Endodermal cell (in vitro differentiated cells): ENCODE measurements around the gene TMEM202. TPM values are rescaled to one million over a fixed set of nuclear protein-coding genes. Genes with fewer than 3 reads are reported as not detected.
"Not testable (repeated sequence)": the region's sequence is repeated elsewhere in the genome, so short reads cannot be mapped to it uniquely, and the experiment has no call there.

Experiments
- DNase-seq: peaks from one replicate; pipeline ENCODE4 v3.0.0-alpha.2; 2017
- H3K27ac ChIP-seq: 2 replicates; pipeline ENCODE4 v1.5.1; 2013; ENCODE audit warnings: mild to moderate bottlenecking, low read depth, low read length, moderate library complexity
- H3K27me3 ChIP-seq: 2 replicates; pipeline ENCODE4 v1.6.1; 2013; ENCODE audit warnings: mild to moderate bottlenecking, low read length, moderate library complexity; ENCODE audit not compliant: insufficient read depth, control insufficient read depth, poor library complexity, severe bottlenecking
- H3K36me3 ChIP-seq: 2 replicates; pipeline ENCODE4 v1.7.0; 2013; ENCODE audit warnings: mild to moderate bottlenecking, low read length, moderate library complexity; ENCODE audit not compliant: control insufficient read depth, insufficient read depth
- H3K4me1 ChIP-seq: one replicate; pipeline ENCODE4 v1.7.0; 2013; ENCODE audit warnings: low read length; ENCODE audit not compliant: control insufficient read depth, insufficient read depth
- H3K4me3 ChIP-seq: 2 replicates; pipeline ENCODE4 v1.5.1; 2013; ENCODE audit warnings: mild to moderate bottlenecking, low read length, moderate library complexity
- H3K9ac ChIP-seq: 2 replicates; pipeline ENCODE4 v1.6.1; 2013; ENCODE audit warnings: mild to moderate bottlenecking, low read length, moderate library complexity; ENCODE audit not compliant: poor library complexity, severe bottlenecking; ENCODE audit errors: extremely low read depth
- H3K9me3 ChIP-seq: 2 replicates; pipeline ENCODE4 v1.6.1; 2013; ENCODE audit warnings: mild to moderate bottlenecking, low read length, moderate library complexity; ENCODE audit not compliant: control insufficient read depth
- H3K27ac Mint-ChIP-seq: 2 replicates; pipeline ENCODE4 v1.8.0; 2020; ENCODE audit warnings: mixed read lengths
- H3K27me3 Mint-ChIP-seq: 2 replicates; pipeline ENCODE4 v1.8.0; 2021; ENCODE audit warnings: mild to moderate bottlenecking, mixed read lengths; ENCODE audit not compliant: insufficient read depth
- H3K36me3 Mint-ChIP-seq: 2 replicates; pipeline ENCODE4 v1.8.0; 2020; ENCODE audit warnings: low read depth, mixed read lengths
- H3K4me1 Mint-ChIP-seq: 2 replicates; pipeline ENCODE4 v1.8.0; 2020; ENCODE audit warnings: mixed read lengths
- H3K4me3 Mint-ChIP-seq: 2 replicates; pipeline ENCODE4 v1.8.0; 2020; ENCODE audit warnings: mild to moderate bottlenecking, moderate library complexity, mixed read lengths
- H3K9me3 Mint-ChIP-seq: 2 replicates; pipeline ENCODE4 v1.8.0; 2020; ENCODE audit warnings: mild to moderate bottlenecking, mixed read lengths
- WGBS, 2 experiments: methylation state at CpG; one replicate each; pipeline versions ENCODE4 v1.1.5 to v1.1.7; 2013; ENCODE audit warnings: missing lambda C conversion rate in 2 of 2, mixed read lengths in 1 of 2; ENCODE audit not compliant: insufficient coverage in 1 of 2, insufficient read length in 1 of 2; 5-methylcytosine and 5-hydroxymethylcytosine counted together
- total RNA-seq, 2 donors: library from RNA; stranded (reverse); fragmentation: NEBNext Ultra II Directional in 1 of 2; extraction: Animal tissue kit (Norgen Biotek cat#: 25700) in 1 of 2; gene quantifications; 2 replicates in 1 of 2; 3 replicates in 1 of 2; pipeline ENCODE4 v1.2.1, GENCODE V29; 2021
- TF ChIP-seq, protein P1 (sequence below): fragments of 200-600 bp; sonication (generic); conservative IDR thresholded peaks from 2 replicates; pipeline ENCODE4 v1.5.0; 2021; ENCODE audit warnings: antibody characterized with exemption, mild to moderate bottlenecking

The TMEM202 gene
- total RNA-seq, 2 donors from 2014 or later, result not detected

- H3K9me3 ChIP-seq, result no peaks in the 10 kb centered on the region
- Mint-ChIP-seq H3K4me1 (no peaks in the 10 kb centered on the region), H3K27ac (no peak overlapping the region), H3K27me3 (peaks cover 55% of the 10 kb centered on the region), H3K36me3 (no peaks in the 10 kb centered on the region), H3K4me3 (no peak overlapping the region), H3K9me3 (no peaks in the 10 kb centered on the region)
- no peak overlapping the region for H3K9ac ChIP-seq
- H3K4me1 ChIP-seq, result no peaks in the 10 kb centered on the region
- no peaks in the 10 kb centered on the region for H3K36me3 ChIP-seq
- no peak overlapping the region for H3K4me3 ChIP-seq
- peaks cover 72% of the 10 kb centered on the region for H3K27me3 ChIP-seq
- TF ChIP-seq, protein P1, sequence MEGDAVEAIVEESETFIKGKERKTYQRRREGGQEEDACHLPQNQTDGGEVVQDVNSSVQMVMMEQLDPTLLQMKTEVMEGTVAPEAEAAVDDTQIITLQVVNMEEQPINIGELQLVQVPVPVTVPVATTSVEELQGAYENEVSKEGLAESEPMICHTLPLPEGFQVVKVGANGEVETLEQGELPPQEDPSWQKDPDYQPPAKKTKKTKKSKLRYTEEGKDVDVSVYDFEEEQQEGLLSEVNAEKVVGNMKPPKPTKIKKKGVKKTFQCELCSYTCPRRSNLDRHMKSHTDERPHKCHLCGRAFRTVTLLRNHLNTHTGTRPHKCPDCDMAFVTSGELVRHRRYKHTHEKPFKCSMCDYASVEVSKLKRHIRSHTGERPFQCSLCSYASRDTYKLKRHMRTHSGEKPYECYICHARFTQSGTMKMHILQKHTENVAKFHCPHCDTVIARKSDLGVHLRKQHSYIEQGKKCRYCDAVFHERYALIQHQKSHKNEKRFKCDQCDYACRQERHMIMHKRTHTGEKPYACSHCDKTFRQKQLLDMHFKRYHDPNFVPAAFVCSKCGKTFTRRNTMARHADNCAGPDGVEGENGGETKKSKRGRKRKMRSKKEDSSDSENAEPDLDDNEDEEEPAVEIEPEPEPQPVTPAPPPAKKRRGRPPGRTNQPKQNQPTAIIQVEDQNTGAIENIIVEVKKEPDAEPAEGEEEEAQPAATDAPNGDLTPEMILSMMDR, result no peak
- no peak for DNase-seq
- H3K27ac ChIP-seq, result no peak overlapping the region
Observed at GRCh38 chr15:72387741-72388140, 10.4 kb upstream of the TMEM202 start.

DNA sequence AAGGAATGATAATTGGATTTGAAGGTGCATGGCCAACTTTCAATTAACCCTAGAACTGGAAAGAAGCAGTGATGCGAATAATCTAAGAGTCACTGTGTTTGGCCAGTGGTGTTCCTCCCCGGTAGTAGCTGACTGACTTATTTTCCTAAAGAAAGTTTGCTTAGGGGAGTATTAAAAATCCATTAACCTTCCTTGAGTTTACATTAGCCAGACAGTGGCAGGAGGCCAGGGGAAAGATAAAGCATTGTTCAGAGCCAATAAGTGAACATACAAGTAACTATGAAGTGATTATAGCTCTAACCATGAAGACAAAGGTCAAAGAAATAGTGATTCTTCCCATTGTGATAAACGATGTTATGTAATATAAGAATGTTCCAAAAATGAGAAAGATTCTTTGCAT, 8.9 kb upstream of the TMEM202 start:
- H3K9me3 ChIP-seq, result no peaks in the 10 kb centered on the region
- WGBS, 2 experiments, result 73 to 84% methylated on average over 3 of the region's 3 CpGs
- no peaks in the 10 kb centered on the region for H3K36me3 ChIP-seq
- H3K4me1 ChIP-seq, result no peaks in the 10 kb centered on the region
- Mint-ChIP-seq H3K27me3 (peaks cover 45% of the 10 kb centered on the region), H3K4me3 (no peak overlapping the region), H3K27ac (no peak overlapping the region), H3K4me1 (no peaks in the 10 kb centered on the region), H3K9me3 (no peaks in the 10 kb centered on the region), H3K36me3 (no peaks in the 10 kb centered on the region)
- no peak overlapping the region for H3K4me3 ChIP-seq
- no peak overlapping the region for H3K27ac ChIP-seq
- no peak for DNase-seq
- H3K9ac ChIP-seq, result no peak overlapping the region
- peaks cover 57% of the 10 kb centered on the region for H3K27me3 ChIP-seq
- TF ChIP-seq, protein P1, result no peak

- H3K9ac ChIP-seq, H3K4me1 Mint-ChIP-seq, H3K9me3 ChIP-seq, H3K4me1 ChIP-seq, H3K36me3 ChIP-seq, H3K4me3 Mint-ChIP-seq, H3K27ac ChIP-seq, H3K4me3 ChIP-seq, DNase-seq, H3K27ac Mint-ChIP-seq, H3K36me3 Mint-ChIP-seq: not testable (repeated sequence)
- Mint-ChIP-seq H3K9me3 (peaks cover 15% of the 10 kb centered on the region), H3K27me3 (peaks cover 14% of the 10 kb centered on the region)
- peaks cover 35% of the 10 kb centered on the region for H3K27me3 ChIP-seq
- 87 to 93% methylated on average over 3 to 15 of the region's 24 CpGs for WGBS, 2 experiments
Observed at GRCh38 chr15:72396331-72396730, 1.8 kb upstream of the TMEM202 start.

GRCh38 chr15:72398648-72399047, 543 bp downstream of the TMEM202 start:
- Mint-ChIP-seq H3K27ac (no peak overlapping the region), H3K36me3 (no peaks in the 10 kb centered on the region), H3K27me3 (peaks cover 30% of the 10 kb centered on the region), H3K9me3 (peaks cover 15% of the 10 kb centered on the region), H3K4me3 (no peak overlapping the region), H3K4me1 (no peaks in the 10 kb centered on the region)
- Histone ChIP-seq H3K36me3 (no peaks in the 10 kb centered on the region), H3K4me3 (no peak overlapping the region), H3K9ac (no peak overlapping the region), H3K27me3 (peaks cover 51% of the 10 kb centered on the region), H3K27ac (no peak overlapping the region), H3K9me3 (no peaks in the 10 kb centered on the region), H3K4me1 (no peaks in the 10 kb centered on the region)
- TF ChIP-seq, protein P1, result no peak
- WGBS, 2 experiments, result 83 to 88% methylated on average over 7 of the region's 7 CpGs
- no peak for DNase-seq
